ENCODE data around the gene IER5L. TPM values are rescaled to one million over a fixed set of nuclear protein-coding genes. Genes with fewer than 3 reads are reported as not detected.

Gene IER5L
- total and polyA plus RNA-seq, 4 donors = 12.6 to 31.5 (median 24.1) TPM

DNA sequence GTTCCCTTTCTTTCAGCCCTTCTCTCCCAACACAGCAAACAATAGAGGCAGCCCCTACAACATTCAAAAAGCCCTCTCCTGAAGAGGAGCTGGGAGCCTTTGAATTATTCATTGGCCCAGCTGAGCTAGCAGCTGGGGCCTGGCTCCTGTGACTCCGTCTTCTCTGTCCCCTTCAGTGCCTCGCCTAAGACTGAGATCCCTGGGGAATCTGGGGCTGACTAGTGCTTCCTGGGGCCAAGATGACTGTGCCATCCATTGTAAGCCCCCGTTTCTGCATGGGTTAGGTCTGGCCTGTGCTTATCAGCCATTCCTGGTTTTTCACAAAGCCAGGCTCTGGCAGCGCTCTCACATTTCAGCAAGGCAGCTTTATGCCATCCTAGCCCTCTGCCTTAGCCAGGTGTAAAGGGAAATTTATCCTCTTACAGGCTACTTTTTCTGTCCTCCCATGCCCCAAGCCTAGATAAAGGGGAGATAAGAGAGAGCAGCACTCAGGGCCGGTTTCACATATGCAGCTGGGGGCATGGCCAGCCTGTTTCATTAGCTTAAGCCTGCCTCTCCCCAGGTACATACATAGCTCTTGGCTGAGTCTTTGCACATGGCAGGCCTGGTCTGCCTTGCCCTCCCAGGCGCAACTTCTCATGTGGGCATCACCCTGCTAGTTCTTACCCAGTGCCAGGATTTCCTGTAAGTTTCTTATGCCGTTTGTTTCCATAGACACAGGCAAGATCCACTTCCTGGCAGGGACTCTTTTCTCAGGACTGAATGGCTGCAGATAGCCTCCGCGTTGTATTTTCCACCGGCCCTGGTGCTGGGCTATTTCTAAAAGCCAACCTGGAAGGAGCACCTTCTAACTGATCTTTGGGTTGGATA is 51.1 kb downstream of the IER5L start:
- WGBS, 2 donors = 63 to 71% methylated on average over 10 of the region's 10 CpGs
- Histone ChIP-seq H3K9me3 (ENCODE audit: control insufficient read depth in 4 of 4, insufficient read depth in 3 of 4, low read length in 3 of 4) (no peaks in the 10 kb centered on the region), H3K4me3 (no peak overlapping the region), H3K36me3 (ENCODE audit: control insufficient read depth in 4 of 4, insufficient read depth in 4 of 4, low read length in 4 of 4) (peaks cover 4 to 32% (median 26%) of the 10 kb centered on the region in 4 donors), H3K27ac (ENCODE audit: low read depth in 1 of 2, low read length in 1 of 2) (peak overlapping the region in 1 of 2 donors; percentile 56), H3K27me3 (ENCODE audit: control insufficient read depth in 3 of 3, insufficient read depth in 3 of 3, low read length in 2 of 3) (no peaks in the 10 kb centered on the region), H3K9ac (ENCODE audit: insufficient read depth in 1 of 2, low read length in 2 of 2) (no peak overlapping the region), H3K4me1 (ENCODE audit: control insufficient read depth in 5 of 5, insufficient read depth in 5 of 5, low read length in 5 of 5) (peaks cover 0 to 7% (median 0%) of the 10 kb centered on the region in 5 donors)
- no peak for DNase-seq
- TF ChIP-seq CTCF (IDR thresholded peaks at IDR 0.05; ENCODE audit: control extremely low read depth, extremely low read depth) = no peak
- no peak for ATAC-seq (ENCODE audit: insufficient read depth, low FRiP score)

Other genes with a start within 250 kb of the IER5L start
- gene DOLK, start 230.7 kb downstream of the IER5L start, total RNA-seq = 10 to 100 TPM; 10.6 to 17.9 TPM
- 10 to 100 TPM in 1 of 2 donors, 1 to 10 TPM in 1; 9.6 to 19.1 TPM for gene DOLK, start 230.7 kb downstream of the IER5L start, polyA plus RNA-seq
- gene NUP188, start 230.6 kb downstream of the IER5L start, total RNA-seq = 10 to 100 TPM; 39.3 to 48.5 TPM
- gene NUP188, start 230.6 kb downstream of the IER5L start, polyA plus RNA-seq = 10 to 100 TPM; 17.0 to 24.9 TPM
- 10 to 100 TPM; 51.3 to 88.9 TPM for gene SH3GLB2, start 149.9 kb downstream of the IER5L start, total RNA-seq
- gene SH3GLB2, start 149.9 kb downstream of the IER5L start, polyA plus RNA-seq = 100 to 1,000 TPM in 1 of 2 donors, 10 to 100 TPM in 1; 54.5 to 110 TPM
- gene MIGA2, start 141.6 kb downstream of the IER5L start, total RNA-seq = 10 to 100 TPM; 22.9 to 31.6 TPM
- 10 to 100 TPM; 18.6 to 19.1 TPM for gene MIGA2, start 141.6 kb downstream of the IER5L start, polyA plus RNA-seq
- 10 to 100 TPM in 1 of 2 donors, 1 to 10 TPM in 1; 7.0 to 17.6 TPM for gene DOLPP1, start 97.2 kb downstream of the IER5L start, total RNA-seq
- gene DOLPP1, start 97.2 kb downstream of the IER5L start, polyA plus RNA-seq = 10 to 100 TPM in 1 of 2 donors, 1 to 10 TPM in 1; 7.8 to 12.2 TPM
- gene CRAT, start 67.5 kb downstream of the IER5L start, total RNA-seq = 10 to 100 TPM; 14.5 to 26.0 TPM
- 10 to 100 TPM; 10.4 to 18.6 TPM for gene CRAT, start 67.5 kb downstream of the IER5L start, polyA plus RNA-seq
- gene PTPA, start 66.8 kb downstream of the IER5L start, total RNA-seq = 100 to 1,000 TPM in 1 of 2 donors, 10 to 100 TPM in 1; 62.5 to 145 TPM
- 100 to 1,000 TPM; 103 to 130 TPM for gene PTPA, start 66.8 kb downstream of the IER5L start, polyA plus RNA-seq